Psoas muscle (tissue), 8 donors: ENCODE measurements around the gene CFD. TPM values are rescaled to one million over a fixed set of nuclear protein-coding genes. Genes with fewer than 3 reads are reported as not detected.

Experiments used
- ATAC-seq, 4 donors: fragments of 200-7000 bp; cut with Tn5 transposase; one replicate each; pipeline ENCODE4 v1.9.1; 2020; ENCODE audit warnings: moderate library complexity in 3 of 4, mild to moderate bottlenecking in 2 of 4
- DNase-seq, 2 donors: peaks; one replicate each; pipeline ENCODE4 v3.0.0-alpha.2; 2020
- H3K27ac ChIP-seq: fragments of 200-600 bp; one replicate; pipeline ENCODE4 v1.8.0; 2022
- H3K27me3 ChIP-seq, 3 donors: fragments of 200-600 bp in 1 of 3; one replicate each; pipeline versions ENCODE4 v1.6.1 to v1.8.0; 2013 to 2022; ENCODE audit warnings: low read length in 2 of 3, mild to moderate bottlenecking in 2 of 3, moderate library complexity in 1 of 3; ENCODE audit not compliant: insufficient read depth in 3 of 3
- H3K36me3 ChIP-seq, 2 donors: fragments of 200-600 bp in 1 of 2; one replicate each; pipeline versions ENCODE4 v1.6.1 to v1.8.0; 2013 to 2022; ENCODE audit warnings: low read depth in 1 of 2, mild to moderate bottlenecking in 1 of 2, moderate library complexity in 1 of 2; ENCODE audit not compliant: insufficient read depth in 1 of 2
- H3K4me1 ChIP-seq: fragments of 200-600 bp; one replicate; pipeline ENCODE4 v1.8.0; 2022
- H3K4me3 ChIP-seq: fragments of 200-600 bp; one replicate; pipeline ENCODE4 v1.8.0; 2022; ENCODE audit warnings: mild to moderate bottlenecking
- H3K9me3 ChIP-seq: fragments of 200-600 bp; one replicate; pipeline ENCODE4 v1.8.0; 2022
- CTCF ChIP-seq: fragments of 200-600 bp; IDR thresholded peaks from one replicate; pipeline ENCODE4 v1.8.0; 2022; ENCODE audit warnings: antibody characterized with exemption
- WGBS, 3 donors: extraction: QIAGEN DNeasy Blood & Tissue Kit; methylation state at CpG; one replicate each; pipeline versions ENCODE4 v1.1.6 to v1.1.7; 2013; 5-methylcytosine and 5-hydroxymethylcytosine counted together
- intact Hi-C, 2 donors: fragments of 100-400 bp; cut with DNase I; formaldehyde crosslinking; loops; one replicate each; pipeline versions ENCODE4 v1.11.0 to v1.14.2; 2022
- polyA plus RNA-seq, 3 donors: library from polyadenylated mRNA; stranded (reverse); fragments of 200-250 nt; gene quantifications; one replicate each; pipeline ENCODE4 v1.2.3, GENCODE V29; 2013
- total RNA-seq, 4 donors: library from RNA; stranded (reverse); fragmentation: NEBNext Ultra II Directional in 2 of 4; extraction: Animal tissue kit (Norgen Biotek cat#: 25700) in 2 of 4; gene quantifications; one replicate each; pipeline versions ENCODE4 v1.2.1 to v1.2.4, GENCODE V29; 2021 to 2023
- donor health status: healthy with polysubstance abuse.
- donor health status: DM: no; HTN: no; CAD: no; lungs with moderate emphysema.
- donor health status: Bipolar disorder and iron deficiency.
- donor health status: healthy.
- donor health status: DM: yes; HTN: yes; CAD: no.
- donor health status: DM: no; HTN: no; CAD: no.
- donor health status: DM: no; HTN: no; CAD: no.
- donor health status: DM: yes; HTN: yes; CAD: no.

Gene CFD
- total and polyA plus RNA-seq, 7 donors, result 56.8 to 142 (median 79.9) TPM

GRCh38 chr19:881385-882071 lies 22.1 kb downstream of the CFD start:
- DNase-seq (peak in 1 of 2 donors; percentile 34), ATAC-seq (no peak)
- Histone ChIP-seq H3K4me3 (no peak overlapping the region), H3K27me3 (no peaks in the 10 kb centered on the region), H3K9me3 (no peaks in the 10 kb centered on the region), H3K27ac (no peak overlapping the region), H3K4me1 (no peaks in the 10 kb centered on the region), H3K36me3 (peaks cover 0 to 71% of the 10 kb centered on the region in 2 donors)
- 96 to 98% (median 97%) methylated on average over 34 of the region's 34 CpGs for WGBS, 3 donors
- no peak for TF ChIP-seq CTCF
- intact Hi-C loops, result no loop called here

- no peaks in the 10 kb centered on the region for H3K9me3 ChIP-seq
- H3K4me3 ChIP-seq, result no peak overlapping the region
- H3K27ac ChIP-seq, result no peak overlapping the region
- H3K4me1 ChIP-seq, result no peaks in the 10 kb centered on the region
- intact Hi-C loops, result no loop called here
- DNase-seq, result peak in 1 of 2 donors; percentile 39
- no peak for ATAC-seq
- H3K27me3 ChIP-seq, result no peaks in the 10 kb centered on the region
- H3K36me3 ChIP-seq, result peaks cover 0 to 78% of the 10 kb centered on the region in 2 donors
- WGBS, 3 donors, result 89 to 94% (median 93%) methylated on average over 16 to 30 of the region's 30 CpGs
- TF ChIP-seq CTCF, result no peak
Measured at GRCh38 chr19:882871-883497, 23.5 kb downstream of the CFD start.

GRCh38 chr19:883661-884211 lies 24.3 kb downstream of the CFD start:
- ATAC-seq (peak in 2 of 4 donors; percentile 25 to 34), DNase-seq (peak in 1 of 2 donors; percentile 32)
- H3K4me3 ChIP-seq, result no peak overlapping the region
- no peak for TF ChIP-seq CTCF
- no peaks in the 10 kb centered on the region for H3K27me3 ChIP-seq
- no peaks in the 10 kb centered on the region for H3K9me3 ChIP-seq
- intact Hi-C loops, result no loop called here
- no peak overlapping the region for H3K27ac ChIP-seq
- H3K36me3 ChIP-seq, result peaks cover 0 to 85% of the 10 kb centered on the region in 2 donors
- 88 to 94% (median 91%) methylated on average over 21 to 22 of the region's 22 CpGs for WGBS, 3 donors
- no peaks in the 10 kb centered on the region for H3K4me1 ChIP-seq

GRCh38 chr19:884420-885211 lies 25.2 kb downstream of the CFD start:
- no peak for TF ChIP-seq CTCF
- Histone ChIP-seq H3K4me3 (no peak overlapping the region), H3K9me3 (no peaks in the 10 kb centered on the region), H3K27me3 (no peaks in the 10 kb centered on the region), H3K36me3 (peaks cover 4 to 91% of the 10 kb centered on the region in 2 donors), H3K27ac (no peak overlapping the region), H3K4me1 (no peaks in the 10 kb centered on the region)
- WGBS, 3 donors, result 90 to 92% (median 91%) methylated on average over 42 to 51 of the region's 51 CpGs
- DNase-seq (peak in 1 of 2 donors; percentile 46), ATAC-seq (no peak)
- intact Hi-C loops, result no loop called here
